8988T (cell line): ENCODE data around the gene ABCD2.
"Not testable (repeated sequence)": the region's sequence is repeated elsewhere in the genome, so short reads cannot be mapped to it uniquely, and the experiment has no call there.

Experiments used
- DNase-seq: peaks from one replicate; pipeline ENCODE4 v3.0.0; 2011

The ABCD2 gene

DNA sequence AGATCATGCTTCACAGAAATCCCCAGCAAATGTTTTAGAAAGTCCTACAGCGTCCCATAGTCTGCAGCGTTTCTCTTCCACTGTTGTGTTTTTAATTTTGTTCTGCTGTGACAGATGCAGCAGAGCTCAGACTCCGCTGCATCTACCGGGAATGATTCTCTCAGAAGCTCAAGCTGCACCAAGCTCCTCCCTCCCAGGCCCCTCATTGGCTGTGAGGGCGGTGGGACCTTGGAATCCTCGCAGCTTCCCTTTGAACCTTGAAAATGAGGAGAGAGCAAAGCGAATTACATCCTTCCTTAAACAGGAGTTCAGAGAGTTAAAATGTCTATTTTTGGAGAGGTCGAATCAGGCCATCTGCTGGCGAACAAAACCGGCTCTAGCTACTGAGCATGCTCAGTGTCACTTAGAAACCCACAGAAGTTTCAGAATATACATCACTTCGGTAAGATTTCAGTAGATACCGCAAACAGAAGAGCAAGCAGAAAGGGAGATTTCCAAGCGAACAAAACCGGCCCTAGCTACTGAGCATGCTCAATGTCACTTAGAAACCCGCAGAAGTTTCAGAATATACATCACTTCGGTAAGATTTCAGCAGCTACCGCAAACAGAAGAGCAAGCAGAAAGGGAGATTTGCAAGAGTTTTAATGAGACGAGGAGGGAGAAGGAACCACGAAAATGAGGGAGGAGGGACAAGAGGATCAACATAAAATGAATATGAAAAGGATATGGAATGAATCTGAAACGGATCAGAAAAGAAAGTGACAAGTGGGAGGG lies at the start of gene ABCD2:
ABCD2 (minus strand) TSS at position 144 of the 774 bp plus-strand sequence. CDS start 188 bp downstream, outside the sequence.
- peak; percentile 17 for DNase-seq

DNA sequence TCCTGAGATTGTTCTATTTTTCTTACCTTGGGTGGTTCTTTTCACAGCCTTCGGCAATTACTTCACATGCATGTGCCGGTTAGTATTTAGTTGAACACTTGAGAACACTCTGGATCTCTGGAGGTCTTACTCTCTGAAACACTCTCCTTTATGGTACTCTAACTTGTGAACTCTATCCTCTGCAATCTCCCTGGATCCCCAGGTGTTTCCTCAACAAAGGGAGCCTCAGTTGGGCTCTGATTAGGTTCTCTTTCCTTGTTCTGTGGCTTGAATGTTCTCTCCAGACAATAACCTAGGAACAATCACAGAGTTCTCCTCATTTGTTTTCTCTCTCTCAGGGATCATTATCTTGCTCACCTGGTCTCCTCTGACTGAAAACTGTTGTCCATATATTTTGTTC lies 40.5 kb upstream of the ABCD2 start:
- DNase-seq, result no peak

DNA sequence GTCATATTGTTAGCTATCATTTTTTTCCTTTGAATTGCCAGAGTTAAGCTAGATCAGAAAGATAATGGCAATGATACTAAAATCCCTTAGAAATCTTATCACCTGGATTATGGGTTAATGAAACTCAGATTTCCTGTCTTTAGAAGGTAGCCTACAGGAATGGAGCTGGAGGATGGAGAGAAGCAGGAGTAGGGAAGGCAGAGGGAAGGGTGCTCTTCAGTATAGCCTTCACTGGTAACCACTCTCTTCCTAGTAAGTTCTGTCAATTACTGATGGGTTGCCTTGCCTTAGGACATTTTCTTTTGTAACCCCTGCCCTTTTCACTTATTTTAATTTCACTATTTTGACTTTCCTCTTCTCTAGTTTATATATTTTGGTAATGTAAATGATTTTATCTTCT lies 27.8 kb upstream of the ABCD2 start:
- no peak for DNase-seq

DNA sequence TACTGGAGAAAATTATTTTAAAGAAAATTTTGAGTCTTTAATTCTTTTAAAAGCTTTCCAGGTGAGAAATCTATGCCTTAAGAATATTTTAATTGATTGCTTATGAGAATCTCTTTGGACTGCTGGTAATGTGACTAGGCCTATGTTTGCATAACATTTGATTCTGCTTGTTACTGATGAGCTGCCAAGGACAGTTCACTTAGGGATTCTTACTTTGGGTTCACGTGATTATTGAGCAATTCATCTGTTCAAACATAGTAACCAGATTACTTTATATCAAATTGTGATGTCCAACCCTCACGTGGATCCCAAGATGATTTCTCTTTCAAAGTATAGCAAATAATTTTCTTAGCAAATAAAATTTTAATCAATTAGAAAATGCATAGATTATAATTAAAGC lies 27.4 kb upstream of the ABCD2 start:
- no peak for DNase-seq

DNA sequence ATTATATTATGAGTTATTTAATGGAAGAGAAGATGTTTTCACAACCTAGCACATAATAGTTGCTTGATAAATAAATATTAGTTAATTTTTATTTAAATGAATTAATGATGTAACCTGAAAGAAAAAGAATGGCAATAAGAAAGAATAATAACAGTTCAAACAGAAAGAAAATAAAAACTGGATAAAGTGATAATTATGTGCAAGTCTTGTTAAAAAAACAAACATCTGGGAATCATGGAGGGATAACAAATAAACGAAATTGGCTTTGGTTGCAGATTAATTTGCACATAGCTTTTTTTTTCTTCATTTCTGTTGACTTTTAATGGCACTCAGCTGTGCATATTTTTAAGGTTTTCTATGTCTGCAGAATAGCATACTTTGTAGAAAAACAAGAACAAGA lies 23.4 kb upstream of the ABCD2 start:
- DNase-seq, result no peak

DNA sequence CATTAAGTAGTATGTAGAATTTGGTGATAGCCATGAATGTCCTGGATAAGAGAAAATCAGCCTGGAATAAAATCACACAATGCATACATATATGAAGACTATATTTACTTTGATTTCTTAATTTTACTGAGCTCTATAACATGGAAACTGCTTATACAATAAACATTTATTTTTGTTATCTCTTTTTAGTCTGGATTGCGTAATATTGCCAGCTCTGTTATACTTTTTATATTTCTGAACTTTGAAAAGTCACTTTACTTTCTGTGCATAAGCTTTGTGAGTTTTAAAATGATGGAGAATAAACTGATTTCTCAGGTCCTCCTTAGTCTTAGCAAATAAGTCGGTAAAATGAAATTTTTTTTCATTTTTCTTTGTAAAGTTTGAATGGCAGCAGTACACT lies 19.2 kb upstream of the ABCD2 start:
- no peak for DNase-seq

DNA sequence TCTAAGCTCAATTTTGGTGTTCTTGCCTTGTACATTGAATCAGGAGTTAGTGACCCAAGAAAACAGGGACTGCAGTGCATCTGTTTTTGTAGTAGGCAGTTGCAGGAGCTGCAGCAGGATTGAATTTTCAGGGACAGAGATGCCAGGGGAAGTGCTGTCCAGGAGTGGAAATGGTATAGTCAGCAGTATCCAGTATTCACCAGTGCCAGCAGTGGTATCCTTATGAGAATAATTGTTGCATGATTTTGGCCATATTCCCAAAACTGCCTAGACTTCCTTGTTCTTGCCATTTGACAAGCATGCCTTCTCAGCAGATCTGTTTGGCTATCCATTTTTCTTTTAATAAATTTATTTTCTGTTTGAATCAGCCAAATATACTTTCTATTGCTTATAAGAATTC lies 18.6 kb upstream of the ABCD2 start:
- DNase-seq, result no peak

DNA sequence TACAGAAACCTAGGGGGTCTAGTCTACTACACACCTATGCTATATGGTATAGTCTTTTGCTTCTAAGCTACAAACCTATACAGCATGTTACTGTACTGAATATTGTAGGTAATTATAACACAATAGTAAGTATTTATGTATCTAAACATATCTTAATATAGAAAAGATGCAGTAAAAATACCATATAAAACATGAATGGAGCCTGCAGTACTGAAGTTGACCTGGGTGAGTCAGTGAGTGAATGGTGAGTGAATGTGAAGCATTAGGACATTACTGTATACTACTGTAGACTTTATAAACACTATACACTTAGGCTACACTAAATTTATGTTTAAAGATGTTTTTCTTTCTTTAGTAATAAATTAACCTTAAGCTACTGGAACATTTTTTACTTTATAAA lies 13.1 kb upstream of the ABCD2 start:
- no peak for DNase-seq

DNA sequence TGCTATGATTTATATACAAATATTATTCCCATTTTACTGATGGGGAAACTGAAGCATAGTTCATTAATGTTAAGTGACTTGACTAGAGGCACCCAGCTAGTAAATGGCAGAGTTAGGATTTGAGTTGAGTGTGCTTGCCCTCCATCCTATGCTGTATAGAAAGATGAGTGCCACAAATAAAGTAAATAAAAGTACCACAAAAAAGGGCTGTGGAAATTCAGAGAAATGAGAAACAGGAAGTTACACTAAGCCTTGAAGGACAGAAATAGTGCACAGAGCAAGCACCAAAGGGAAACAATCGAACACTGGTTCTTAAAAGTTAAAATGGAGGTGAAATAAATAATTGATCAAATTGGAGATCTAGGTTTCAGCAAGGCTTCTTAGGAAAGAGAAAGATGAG lies 9.2 kb upstream of the ABCD2 start:
- no peak for DNase-seq

DNA sequence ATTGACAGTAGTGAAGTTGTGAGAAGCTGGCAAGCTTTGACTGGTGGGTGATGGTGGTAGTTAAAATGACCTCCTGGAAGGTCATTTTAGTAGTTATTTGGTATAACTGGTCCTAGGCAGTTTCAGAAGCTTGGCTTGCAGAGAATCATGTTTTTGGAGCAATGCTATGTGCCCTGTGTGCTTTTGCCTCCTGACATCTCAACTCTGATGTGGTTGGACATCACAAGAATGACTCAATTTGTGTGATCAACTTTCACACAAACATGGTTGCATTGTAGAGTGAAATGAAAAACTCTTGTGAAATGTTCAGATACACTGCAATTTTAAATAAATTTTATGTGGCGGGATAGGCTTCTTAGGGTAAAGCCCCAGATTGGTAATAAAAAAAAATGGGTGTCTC lies 8.3 kb upstream of the ABCD2 start:
- no peak for DNase-seq

DNA sequence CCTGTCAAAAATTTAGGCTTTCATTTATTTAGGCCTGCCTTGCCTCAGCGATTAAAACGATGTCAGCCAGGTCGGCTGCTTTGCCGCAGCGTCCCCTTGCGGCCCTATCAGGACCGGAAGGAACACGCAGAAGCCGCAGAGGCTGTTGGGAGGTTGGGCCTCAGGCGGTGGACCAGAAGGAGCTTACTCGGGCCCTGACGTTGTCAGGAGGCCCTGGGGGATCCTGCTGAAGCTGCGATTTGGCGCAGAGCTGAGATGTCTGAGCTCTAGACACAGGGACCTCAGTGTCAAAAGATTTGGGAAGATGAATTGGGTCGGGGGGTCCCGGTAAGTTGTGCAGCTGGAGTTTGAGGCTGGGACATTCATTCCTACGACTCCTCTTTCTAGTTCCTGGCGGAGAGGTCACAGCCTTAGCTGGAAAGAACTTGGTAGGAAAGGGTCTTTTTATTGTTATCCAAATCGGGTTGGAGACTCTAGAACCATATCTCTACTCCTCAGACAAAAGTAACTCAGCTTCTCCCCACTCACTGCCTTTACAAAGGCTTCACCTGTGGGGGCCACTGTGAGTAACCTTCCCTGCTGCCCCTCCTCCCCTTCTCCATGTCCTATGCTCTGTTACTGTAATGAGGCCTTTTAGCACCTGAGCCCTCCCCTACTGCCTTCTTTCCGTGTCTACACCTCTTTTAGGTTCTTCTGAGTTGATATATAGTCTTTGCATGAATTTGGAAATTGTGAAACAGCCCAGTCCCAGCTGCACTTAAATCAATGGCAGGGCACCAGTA lies 6.6 kb upstream of the ABCD2 start:
- DNase-seq, result no peak

DNA sequence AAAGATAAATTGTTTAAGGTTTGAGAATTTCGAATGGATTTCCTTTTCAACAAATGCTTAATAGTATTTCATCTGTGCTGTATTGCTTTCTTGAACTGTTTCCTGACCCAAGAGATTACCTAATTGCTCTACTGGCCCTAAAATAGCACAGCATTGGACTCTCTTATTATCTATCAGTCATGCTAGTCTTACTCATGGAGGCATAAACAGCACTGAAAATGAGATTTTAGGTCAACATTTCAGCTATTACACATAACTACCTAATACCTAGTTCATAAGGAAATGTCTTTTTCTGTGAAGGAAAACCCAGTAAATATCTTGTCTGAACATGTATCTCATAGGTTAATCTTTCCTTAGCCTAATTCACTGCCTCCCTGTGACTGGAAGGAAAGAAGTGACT lies 4.3 kb upstream of the ABCD2 start:
- no peak for DNase-seq

DNA sequence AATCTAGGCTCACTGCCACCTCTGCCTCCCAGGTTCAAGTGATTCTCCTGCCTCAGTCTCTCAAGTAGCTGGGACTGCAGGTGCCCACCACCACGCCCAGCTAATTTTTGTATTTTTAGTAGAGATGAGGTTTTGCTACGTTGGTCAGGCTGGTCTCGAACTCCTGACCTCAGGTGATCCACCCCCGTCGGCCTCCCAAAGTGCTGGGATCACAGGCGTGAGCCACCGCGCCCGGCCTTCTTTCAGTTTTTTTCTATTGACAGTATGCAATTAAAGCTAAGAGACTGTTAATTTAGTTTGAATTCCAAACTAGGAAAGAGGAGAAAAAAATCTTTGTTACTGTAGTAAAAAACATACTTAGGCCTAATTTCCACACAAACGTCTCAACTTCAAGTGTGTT lies 3.6 kb upstream of the ABCD2 start:
- DNase-seq, result not testable (repeated sequence)

DNA sequence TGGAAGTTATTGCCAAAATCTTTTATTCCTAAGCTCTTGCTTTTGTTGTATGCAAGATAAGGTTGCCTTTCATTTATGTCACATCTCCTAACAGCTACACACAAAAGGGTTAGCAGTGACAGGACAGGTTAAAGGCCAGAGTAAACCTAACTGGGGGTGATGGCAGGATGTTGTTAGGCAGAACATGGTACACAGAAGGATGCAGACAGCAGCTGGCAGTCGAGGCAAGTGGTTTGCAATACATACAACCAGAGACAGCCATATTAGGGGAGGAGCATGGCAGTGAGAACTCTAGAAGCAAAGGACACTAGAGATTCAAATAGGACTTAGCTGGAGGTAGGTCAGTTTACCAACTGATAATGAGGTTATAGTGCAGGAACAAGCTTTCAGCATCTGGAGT lies 2.7 kb upstream of the ABCD2 start:
- DNase-seq, result no peak

DNA sequence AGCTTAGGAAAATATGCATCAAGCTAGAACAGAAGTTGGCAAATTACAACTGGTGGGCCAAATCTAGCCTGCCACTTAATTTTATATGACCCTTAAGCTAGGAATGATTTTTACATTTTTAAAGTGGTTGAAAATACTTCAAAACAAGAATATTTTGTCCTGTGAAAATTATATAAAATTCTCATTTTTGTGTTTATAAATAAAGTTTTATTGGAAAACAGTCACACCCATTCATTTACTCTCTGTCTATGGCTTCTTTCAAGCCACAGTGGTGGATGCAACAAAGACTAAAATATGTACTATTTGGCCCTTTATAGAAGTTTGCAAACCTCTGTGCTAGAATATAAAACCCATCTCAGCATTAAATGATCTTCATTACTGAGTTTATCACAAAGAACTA lies 2.1 kb upstream of the ABCD2 start:
- no peak for DNase-seq

DNA sequence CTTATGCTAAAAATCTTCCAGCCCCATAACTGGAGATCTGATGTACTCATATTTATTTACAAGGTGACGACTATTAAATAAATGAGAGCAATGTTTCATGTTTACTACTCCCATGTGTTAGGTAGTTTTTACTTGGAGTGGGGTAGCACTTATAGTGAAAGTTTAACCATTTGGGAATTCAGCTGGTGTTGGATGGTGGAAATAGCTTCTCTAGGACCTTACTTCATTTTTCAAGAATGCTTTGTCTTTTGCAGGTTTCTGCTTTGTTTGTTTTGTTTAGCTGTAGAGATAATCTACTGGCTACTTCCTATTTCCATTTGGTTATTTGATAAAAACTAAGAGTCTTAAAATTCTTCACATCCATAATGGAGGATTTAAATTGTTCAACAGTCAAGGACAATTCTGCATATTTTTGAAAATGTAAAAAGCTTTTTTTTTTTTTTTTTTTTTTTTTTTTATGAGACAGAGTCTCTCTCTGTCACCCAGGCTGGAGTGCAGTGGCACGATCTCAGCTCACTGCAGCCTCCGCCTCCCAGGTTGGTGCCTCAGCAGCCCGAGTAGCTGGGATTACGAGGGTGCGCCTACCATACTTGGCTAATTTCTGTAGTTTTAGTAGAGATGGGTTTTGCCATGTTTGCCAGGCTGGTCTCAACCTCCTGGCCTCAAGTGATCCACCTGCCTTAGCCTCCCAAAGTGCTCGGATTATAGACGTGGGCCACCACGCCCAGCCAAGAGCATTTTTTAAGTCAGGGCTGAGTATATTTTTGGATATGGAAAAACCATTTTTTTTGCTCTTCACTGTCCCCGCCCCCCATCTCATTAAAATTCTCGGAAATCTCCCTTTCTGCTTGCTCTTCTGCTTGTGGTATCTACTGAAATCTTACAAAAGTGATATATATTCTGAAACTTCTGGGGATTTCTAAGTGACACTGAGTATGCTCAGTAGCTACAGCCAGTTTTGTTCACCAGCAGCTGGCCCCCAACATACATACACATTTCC lies 1.4 kb upstream of the ABCD2 start:
- DNase-seq, result no peak

DNA sequence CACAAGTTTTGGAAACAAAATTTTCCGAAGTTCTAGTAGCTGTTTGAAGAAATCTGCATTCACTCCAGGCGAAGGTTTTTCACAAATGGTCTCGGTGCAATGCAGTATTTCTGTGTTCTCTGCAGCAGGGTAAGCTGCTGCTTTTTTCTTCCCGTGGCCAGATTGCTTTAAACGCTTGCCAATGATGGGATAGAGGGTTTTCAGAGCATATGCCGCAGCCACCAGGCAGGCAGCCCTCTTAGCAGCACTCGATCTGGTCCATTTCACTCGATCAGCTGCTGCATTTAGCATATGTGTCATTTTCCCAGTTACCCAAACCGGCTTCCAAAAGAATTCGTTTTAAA lies 315 bp downstream of the ABCD2 start:
- DNase-seq, result no peak

DNA sequence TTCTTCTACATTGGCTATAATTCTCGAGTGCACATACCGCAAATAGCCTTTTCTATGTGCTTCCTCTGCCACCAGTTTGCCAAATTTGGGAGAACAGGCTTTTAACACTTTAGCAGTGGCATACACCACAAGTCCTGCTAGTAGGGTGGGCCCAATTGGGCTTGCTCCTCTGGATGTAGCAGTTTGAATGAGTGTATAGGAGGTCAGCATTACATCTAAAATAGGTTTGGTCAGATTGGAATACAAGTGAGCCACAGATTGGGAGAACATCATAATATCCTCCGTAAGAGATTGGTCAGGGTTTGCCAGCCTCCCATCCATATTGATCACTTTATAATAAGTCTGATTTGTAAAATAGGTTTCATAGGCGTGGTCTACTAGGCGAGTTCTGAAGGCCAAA lies 902 bp downstream of the ABCD2 start:
- no peak for DNase-seq

DNA sequence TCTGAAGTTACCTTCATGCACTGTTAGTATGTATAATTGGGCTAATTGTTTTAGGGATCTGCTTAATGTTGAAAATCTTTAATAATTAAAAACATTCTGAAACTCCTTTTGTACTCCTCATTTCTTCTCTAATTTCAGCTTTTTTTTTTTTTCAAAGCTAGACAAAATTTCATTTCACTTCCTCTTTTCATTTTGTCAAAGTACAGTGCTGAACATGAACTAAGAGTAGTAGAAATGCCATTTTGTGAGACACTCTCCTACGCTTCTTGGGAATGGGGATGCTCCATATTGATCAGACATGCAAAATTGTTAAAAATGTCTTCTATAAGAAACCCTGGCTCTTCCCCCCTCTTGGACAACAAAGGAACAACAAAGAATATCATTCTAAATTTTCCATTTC lies 1.7 kb downstream of the ABCD2 start:
- DNase-seq, result no peak

DNA sequence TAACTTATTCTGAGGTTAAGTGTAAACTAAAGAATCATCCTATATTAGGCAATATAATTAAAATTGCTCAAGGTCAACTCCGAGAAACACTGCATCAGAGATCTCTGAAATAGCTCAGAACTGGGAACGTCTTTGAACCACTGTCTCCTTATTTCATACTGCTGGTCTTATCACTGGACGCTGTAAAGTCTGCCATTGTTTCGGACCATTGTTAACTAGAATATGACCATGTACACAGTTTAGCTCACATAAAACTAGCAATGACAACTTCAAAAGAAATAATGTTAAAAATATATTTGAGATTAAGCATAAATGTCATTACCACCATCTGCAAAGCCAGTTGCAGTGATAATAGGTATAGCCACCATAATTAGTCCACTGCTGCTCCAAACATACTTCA lies 2.9 kb downstream of the ABCD2 start:
- no peak for DNase-seq

DNA sequence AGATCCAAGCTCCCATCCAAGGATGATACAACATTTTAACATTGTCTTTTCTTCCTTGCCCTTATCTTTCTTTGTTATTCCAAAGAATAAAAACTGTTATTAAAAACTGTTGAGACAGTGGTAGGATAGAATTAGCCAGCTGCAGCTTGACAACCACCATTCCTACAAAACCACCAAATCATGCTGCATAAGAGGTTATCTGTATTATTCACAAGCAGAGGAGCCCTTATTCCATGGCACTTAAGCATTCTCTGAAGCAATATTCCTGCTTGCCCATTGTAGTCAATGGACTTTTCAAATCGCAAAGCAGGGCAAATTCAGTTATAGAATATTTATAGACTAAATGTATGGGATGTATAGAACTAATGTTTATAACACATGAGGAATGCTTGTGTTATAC lies 3.4 kb downstream of the ABCD2 start:
- no peak for DNase-seq

DNA sequence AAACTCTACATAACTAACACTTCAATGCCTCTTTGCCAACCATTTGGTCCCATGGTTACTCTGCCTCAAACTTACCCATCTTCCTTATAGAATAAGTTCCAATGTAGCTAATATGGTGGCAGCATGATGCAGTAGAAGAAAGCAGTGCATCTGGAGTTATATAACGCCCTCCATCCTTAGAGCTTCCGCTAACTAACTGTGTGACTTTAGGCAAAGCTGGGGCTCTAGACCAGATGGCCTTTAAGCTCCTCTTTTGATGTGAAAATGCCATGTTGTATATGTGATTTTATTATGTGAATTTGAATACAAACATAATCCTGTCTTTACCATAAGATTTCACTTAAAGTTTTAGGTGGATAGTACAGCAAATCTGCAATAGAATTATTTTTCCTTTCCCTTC lies 6.1 kb downstream of the ABCD2 start:
- DNase-seq, result no peak

DNA sequence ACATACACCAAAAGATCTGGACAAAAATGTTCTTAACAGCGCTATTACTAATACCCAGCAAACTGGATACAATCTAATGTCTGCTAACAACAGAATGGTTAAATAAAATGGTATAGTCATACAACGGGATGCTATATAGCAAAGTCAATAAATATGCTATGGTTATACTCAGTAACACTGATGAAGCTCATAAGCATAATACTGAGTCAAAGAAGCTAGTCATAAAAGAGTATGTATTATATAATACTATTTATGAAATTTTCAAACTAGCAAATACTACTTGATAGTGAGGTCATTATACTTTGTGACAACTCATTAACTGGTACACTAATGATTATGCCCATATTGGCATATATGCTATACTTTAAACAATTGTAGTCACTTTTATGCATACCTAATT lies 7.4 kb downstream of the ABCD2 start:
- DNase-seq, result no peak

DNA sequence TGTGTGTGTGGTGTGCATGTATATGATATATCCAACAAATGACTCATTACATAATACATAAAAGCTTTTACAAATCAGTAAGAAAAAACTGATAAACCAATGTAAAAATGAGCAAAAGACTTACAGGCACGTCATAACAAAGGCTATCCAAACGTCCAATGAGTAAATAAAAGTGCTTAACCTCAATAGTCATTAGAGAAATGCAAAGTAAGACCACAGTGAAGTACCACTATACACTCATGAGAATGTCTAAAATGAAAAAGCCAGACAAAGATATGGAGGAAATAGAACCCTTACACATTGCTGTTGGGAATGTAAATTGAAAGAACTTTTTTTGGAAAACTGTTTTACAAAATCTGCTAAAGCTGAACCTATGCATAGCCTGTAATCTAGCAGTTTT lies 7.8 kb downstream of the ABCD2 start:
- no peak for DNase-seq
